ENCODE measurements around the gene TBC1D22A. TPM values are rescaled to one million over a fixed set of nuclear protein-coding genes. Genes with fewer than 3 reads are reported as not detected.

TBC1D22A gene
- total RNA-seq, 1 experiment from 2014 or later = 20.9 TPM

- no peaks in the 10 kb centered on the region for H3K9me3 ChIP-seq (ENCODE audit: control insufficient read depth in 1 of 2, insufficient read depth in 1 of 2, low read depth in 1 of 2, low read length in 2 of 2)
- no peaks in the 10 kb centered on the region for H3K9me2 ChIP-seq (ENCODE audit: insufficient read depth)
- H3K4me3 ChIP-seq (replicated peaks in 1 of 2; ENCODE audit: low read depth in 1 of 2, low read length in 2 of 2) = no peak overlapping the region
- no peak overlapping the region for H3K27ac ChIP-seq (ENCODE audit: low read depth, low read length)
- no peaks in the 10 kb centered on the region for H3K4me1 ChIP-seq (ENCODE audit: control insufficient read depth in 1 of 2, insufficient read depth in 2 of 2, low read length in 2 of 2)
- no peak for TF ChIP-seq POLR2A (IDR thresholded peaks at IDR 0.05; ENCODE audit: borderline replicate concordance, extremely low read depth, insufficient read depth, insufficient read length)
- TF ChIP-seq EZH2phosphoT487 (IDR thresholded peaks at IDR 0.05; ENCODE audit: borderline replicate concordance) = no peak
- no peak for TF ChIP-seq CEBPB (IDR thresholded peaks at IDR 0.05; ENCODE audit: low read depth)
- no peak for TF ChIP-seq CBX3 (IDR thresholded peaks at IDR 0.05; ENCODE audit: low read depth)
- TF ChIP-seq SRF (IDR thresholded peaks at IDR 0.05; ENCODE audit: low read depth) = no peak
- no peak for TF ChIP-seq SIN3A (IDR thresholded peaks at IDR 0.05; ENCODE audit: low read depth)
- no peak for TF ChIP-seq CTCF (IDR thresholded peaks at IDR 0.05 in 2 of 3, conservative IDR thresholded peaks at IDR 0.05 in 1 of 3; ENCODE audit: borderline replicate concordance in 1 of 3, insufficient read depth in 1 of 3, low read depth in 2 of 3, low read length in 2 of 3)
- no peak for TF ChIP-seq POLR2AphosphoS5 (IDR thresholded peaks at IDR 0.05; ENCODE audit: low read depth, low read length)
- intact Hi-C loops (cut with micrococcal nuclease) = no loop called here
- no peak for ATAC-seq
- H4K20me1 ChIP-seq (ENCODE audit: insufficient read depth) = no peaks in the 10 kb centered on the region
- no peaks in the 10 kb centered on the region for H3K79me2 ChIP-seq (ENCODE audit: insufficient read depth, low read length)
- ChIA-PET RAD21 (ENCODE audit: low non-redundant PET in 1 of 2, low total read pairs in 2 of 2, uncharacterized antibody in 2 of 2, unreplicated experiment in 2 of 2) (no interaction called here), POLR2A (no interaction called here), CTCF (no interaction called here)
- H3K36me3 ChIP-seq (ENCODE audit: control insufficient read depth in 1 of 2, insufficient read depth in 2 of 2, low read length in 2 of 2) = no peaks in the 10 kb centered on the region
- no peak overlapping the region for H3K9ac ChIP-seq (ENCODE audit: low read length)
- BruUV-seq (replicated peaks) = no TSS peak
- no peak overlapping the region for H3K4me2 ChIP-seq (ENCODE audit: low read length)
- H2AFZ ChIP-seq (ENCODE audit: low read depth, low read length, poor library complexity, severe bottlenecking) = no peak overlapping the region
- no peaks in the 10 kb centered on the region for H3K27me3 ChIP-seq (ENCODE audit: insufficient read depth, low read length)
- DNase-seq (ENCODE audit: low read depth, low spot score) = no peak
Measured at GRCh38 chr22:47051441-47052071, 289.1 kb downstream of the TBC1D22A start.
